Left kidney (tissue), 2 donors: ENCODE results near the gene TDRD9. TPM values are rescaled to one million over a fixed set of nuclear protein-coding genes. Genes with fewer than 3 reads are reported as not detected.
"Not testable (repeated sequence)": the region's sequence is repeated elsewhere in the genome, so short reads cannot be mapped to it uniquely, and the experiment has no call there.

Source experiments
- DNase-seq: peaks from one replicate; pipeline ENCODE4 v3.0.0-alpha.2; 2013
- polyA plus RNA-seq: library from polyadenylated mRNA; unstranded; fragments of 120-200 nt; gene quantifications from one replicate; pipeline ENCODE4 v1.2.1, GENCODE V29; 2013; ENCODE audit not compliant: insufficient read length

Gene TDRD9
- polyA plus RNA-seq, 1 donor, result 7.2 TPM

DNA sequence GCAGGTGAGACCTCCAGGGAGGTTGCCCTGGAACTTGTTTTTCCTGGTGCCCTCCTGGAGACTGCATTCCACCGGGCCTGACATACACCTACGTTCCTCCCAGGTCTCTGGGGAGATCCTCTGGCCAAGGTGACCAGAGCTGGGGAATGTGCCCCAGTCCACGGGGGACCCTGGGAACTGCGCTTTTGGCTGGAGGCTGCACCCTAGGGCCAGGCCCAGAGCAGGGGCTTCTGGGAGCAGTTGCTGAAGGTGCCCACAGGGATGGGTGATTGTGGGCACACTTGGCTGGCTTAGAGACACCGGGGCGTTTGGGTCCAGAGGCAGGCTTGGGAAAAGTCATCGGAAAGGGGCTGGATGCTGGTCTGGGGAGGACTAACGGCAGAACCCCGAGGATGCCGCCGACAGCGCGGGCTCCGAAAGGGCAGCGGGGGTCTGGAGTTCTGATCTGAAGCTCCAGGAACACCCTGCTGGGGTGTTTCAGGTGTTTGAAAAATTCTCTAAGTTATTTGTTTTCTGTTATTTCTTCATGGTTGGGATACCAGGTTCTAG is 36.5 kb upstream of the TDRD9 start:
- DNase-seq, result no peak

DNA sequence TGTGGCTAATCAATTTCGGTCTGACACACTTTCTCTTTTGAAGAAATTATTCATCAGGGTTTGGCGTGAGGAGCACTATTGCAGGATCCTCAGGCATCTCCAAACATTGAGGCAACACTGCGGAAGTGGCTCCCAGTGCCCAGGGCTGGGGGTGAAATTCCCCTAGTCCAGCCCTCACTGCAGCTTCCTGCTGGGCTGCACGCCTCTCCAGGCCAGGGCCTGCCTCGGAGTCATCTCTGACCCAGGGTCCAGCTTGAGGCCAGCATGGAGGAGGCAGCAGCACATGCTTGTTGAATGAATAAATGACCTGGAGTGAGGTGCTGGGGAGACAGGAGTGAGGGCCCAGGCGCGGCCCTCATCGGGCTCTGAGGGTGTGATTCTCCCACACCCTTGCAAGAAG is 36.0 kb upstream of the TDRD9 start:
- no peak for DNase-seq

DNA sequence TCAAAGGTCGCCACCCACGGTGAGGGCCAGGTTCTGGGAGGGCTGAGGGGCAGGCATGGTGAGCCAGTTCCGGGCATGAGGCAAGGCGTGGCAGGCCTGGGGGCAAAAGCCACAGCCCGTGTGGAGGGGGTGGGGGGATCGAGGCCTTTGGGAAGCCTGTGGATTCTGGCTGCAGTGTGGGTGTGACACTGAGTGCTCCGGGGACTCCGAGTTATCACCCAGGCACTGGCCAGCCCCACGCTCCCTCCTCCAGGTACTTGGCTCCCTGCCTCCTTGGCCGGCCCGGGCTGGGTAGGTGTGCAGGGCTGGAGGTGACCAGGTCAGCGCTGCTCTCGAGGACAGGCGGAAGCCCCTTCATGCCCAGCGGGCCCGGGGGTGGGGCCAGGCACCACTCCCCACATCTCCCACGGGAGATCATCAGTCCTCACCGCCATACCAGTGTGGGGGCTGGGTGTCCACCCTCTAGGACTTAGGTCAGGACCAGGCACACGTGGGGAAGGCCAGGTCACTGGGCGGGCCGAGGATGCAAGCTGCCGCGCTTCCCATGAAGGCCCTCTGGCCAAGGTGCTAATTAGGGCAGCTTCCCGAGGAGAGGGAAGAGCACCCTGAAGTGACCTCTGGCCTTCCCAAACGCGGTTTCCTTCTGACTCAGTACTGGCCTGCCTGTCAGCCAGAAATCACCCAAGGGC is 34.1 kb upstream of the TDRD9 start:
- no peak for DNase-seq

GRCh38 chr14:103894723-103895059 is 33.6 kb upstream of the TDRD9 start:
- no peak for DNase-seq

DNA sequence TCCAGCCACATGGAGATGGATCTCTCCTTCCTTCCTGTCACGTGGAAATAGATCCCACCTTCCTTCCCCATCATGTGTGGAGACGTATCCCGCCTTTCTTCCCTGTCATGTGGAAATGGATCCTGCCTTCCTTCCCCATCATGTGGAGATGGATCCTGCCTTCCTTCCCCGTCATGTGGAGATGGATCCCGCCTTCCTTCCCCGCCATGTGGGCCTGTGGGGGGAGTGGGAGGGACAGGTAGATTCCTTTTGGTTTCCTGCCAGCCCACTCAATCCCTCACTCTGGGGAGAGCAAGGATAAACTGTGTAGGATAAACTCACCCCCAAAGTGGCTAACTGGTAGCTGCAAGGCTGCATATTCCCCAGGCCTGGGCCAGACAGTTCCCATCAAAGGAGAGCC is 31.7 kb upstream of the TDRD9 start:
- DNase-seq, result no peak

DNA sequence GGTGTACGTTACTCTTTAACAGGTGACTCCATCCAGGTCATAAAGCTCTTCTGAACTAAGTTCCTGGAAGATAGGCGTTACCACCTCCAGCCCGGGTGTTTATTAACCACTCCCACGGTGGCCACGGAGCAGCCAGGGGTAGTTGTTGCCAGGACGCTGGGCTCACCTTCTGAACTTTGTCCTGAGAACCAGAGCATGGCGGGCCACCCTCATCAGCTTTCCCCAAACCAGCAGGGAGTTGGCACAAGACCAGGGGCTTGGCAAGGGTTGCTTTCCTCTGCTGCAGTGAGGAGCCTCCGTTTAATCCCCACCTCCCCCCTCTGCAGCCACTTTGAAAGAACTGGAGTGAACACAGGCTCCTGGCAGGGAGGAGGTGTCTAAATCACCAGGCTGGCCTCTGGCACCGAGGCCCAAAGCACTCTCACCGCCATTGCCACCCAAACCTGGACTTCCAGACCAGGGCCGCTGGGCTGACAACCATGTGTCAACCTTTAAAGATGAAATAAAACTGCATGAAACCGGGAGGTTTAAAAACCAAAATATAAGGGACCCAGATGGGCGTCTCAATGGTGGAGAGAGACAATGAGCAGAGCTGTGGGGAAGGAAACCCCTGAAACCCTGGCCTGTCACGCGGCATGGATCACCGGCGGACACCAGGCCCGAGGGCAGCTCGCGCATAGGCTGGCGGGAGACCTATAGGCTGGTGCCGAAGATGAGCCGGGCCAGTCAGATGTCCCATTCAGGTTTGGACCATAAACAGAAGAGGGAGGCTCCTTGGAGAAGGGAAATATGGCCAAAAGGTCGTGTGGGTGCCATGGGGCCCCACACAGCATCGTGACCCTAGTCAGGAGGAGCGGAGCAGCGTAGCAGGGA is 30.9 kb upstream of the TDRD9 start:
- DNase-seq, result peak; percentile 44

DNA sequence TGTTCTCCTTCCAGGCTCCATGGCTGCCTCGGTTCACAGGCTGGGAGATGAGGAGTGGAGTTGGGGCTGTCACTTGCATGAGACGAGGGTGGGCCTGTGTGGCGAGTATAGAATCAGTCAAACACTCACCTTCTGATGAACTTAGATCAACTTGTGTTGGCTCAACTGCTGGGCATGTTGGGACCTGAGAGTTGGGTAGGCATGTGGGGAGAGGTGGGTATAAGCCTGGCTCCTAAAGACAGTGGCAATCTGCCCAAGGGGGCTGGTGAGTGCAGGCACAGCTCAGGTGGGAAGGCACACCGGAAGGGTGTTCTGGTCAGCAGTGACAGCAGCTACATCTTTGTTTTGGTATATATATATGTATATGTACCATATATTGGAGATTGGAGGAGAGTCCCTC is 30.1 kb upstream of the TDRD9 start:
- DNase-seq, result no peak

- DNase-seq, result no peak
These were observed 29.5 kb upstream of the TDRD9 start for GRCh38 chr14:103898711-103899110.

DNA sequence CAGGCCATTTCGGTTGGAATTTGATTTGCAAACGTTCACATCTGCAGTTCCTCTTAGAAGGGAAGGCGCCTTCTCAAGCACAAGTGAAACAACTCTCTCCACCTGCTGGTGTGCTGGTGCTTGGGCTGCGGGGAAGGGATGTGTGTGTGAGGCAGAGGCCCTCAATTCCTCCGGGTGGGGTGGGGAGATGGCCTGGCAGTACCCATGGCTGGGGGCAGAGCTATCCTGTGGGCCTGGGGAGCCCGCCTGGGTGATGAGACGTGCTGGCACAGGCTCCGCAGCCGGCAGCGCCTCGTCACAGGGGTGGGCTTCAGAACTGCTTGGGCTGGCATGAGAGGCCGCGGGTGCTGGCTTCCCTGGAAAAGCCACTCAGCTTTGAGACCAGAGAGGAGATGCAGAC is 28.9 kb upstream of the TDRD9 start:
- DNase-seq, result no peak

GRCh38 chr14:103899833-103900232 is 28.4 kb upstream of the TDRD9 start:
- no peak for DNase-seq

GRCh38 chr14:103904493-103905107 is 23.7 kb upstream of the TDRD9 start:
- DNase-seq, result no peak

DNA sequence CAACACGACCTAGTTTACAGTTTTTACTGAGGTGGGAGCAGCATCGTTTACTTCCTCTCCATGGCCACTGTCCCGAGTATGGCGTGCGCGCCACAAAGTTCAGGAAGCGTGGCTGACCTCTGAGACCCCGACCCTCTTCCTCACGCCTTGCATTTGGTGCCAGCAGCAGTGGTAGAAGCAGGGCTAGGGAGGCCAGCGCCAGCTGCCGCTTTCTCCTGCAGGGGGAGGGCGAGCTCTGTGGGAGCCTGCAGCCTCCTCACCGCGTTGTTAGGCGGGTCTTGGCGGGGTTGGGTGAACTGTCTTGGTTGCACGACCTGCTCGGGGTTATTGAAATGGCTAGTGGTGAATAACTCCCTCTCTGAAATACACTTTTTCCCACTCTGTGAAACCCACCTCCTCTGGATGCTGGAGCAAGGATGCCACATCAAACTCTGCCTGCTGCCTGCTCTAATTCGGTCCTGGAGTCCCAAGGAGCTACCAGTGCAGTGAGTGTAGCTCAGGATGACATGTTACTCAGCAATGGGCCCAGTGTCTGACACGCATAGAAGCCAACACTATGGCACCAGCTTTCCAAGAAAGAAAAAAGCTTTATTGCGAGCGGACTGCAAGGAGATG is 22.3 kb upstream of the TDRD9 start:
- DNase-seq, result no peak

GRCh38 chr14:103908580-103908979 is 19.7 kb upstream of the TDRD9 start:
- DNase-seq, result no peak

DNA sequence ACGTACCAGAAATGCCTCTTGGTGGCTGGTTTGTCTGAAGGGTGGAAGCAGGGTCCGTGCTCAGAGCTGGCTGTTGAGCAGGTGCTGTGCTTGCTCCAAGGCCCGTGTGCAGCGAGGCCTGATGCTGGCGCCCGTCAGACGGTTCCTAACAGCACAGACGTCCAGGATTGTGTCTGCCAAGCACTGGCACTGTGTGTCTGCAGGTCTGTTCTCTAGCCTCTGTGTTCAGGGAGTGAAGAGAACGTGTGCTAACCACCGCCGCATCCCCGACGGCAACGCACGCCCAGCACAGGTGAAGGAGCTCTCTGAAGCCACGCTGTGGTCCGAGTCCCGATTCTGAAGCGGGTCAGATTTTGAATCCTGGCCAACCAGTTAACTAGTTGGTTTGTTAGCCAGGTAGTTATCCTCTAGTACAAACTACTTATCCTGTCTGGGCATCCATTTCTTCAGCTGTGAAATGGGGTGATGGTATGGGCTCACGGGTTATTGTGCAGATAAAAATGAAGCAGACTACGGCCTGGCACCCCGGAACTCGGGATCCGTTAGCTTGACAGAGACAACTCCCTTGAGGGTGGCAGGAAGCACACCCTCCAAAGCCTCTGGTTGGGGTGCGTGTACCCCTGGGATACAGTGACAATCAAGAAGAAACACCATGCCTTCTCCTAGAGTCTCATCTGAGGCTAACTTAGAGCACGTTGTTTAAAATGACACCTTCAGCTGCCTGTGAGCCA is 18.6 kb upstream of the TDRD9 start:
- DNase-seq, result no peak

GRCh38 chr14:103910262-103910935 is 17.9 kb upstream of the TDRD9 start:
- DNase-seq, result peak; percentile 87

GRCh38 chr14:103910984-103911383 is 17.3 kb upstream of the TDRD9 start:
- DNase-seq, result no peak

GRCh38 chr14:103915616-103916015 is 12.6 kb upstream of the TDRD9 start:
- no peak for DNase-seq

DNA sequence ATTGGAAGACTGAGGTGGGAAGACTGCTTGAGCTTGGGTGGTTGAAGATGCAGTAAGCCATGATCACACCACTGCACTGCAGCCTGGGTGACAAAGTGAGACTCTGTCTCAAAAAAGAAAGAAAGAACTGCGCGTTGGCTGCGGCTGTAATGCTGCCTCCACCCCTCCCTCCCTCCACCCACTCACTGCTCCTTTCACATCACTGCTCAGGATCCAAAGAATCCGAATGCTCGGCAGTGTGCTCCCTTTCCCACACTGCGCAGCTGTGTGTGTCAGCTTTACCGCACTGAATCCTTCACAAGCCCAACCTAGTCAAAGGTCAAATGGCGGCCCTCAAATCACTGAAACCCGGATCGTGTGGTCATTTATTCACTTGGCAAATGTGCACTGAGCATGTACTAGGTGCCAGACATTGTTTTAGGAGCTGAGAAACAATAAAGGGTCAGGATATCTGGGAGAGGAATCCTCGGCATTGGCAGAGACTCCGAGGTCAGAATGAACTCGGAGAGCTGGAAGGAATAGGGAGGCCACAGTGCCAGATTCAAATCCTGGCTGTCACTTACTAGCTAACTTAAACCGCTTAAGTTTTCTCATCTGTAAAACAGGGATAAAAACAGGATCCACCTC is 11.5 kb upstream of the TDRD9 start:
- DNase-seq, result no peak

DNA sequence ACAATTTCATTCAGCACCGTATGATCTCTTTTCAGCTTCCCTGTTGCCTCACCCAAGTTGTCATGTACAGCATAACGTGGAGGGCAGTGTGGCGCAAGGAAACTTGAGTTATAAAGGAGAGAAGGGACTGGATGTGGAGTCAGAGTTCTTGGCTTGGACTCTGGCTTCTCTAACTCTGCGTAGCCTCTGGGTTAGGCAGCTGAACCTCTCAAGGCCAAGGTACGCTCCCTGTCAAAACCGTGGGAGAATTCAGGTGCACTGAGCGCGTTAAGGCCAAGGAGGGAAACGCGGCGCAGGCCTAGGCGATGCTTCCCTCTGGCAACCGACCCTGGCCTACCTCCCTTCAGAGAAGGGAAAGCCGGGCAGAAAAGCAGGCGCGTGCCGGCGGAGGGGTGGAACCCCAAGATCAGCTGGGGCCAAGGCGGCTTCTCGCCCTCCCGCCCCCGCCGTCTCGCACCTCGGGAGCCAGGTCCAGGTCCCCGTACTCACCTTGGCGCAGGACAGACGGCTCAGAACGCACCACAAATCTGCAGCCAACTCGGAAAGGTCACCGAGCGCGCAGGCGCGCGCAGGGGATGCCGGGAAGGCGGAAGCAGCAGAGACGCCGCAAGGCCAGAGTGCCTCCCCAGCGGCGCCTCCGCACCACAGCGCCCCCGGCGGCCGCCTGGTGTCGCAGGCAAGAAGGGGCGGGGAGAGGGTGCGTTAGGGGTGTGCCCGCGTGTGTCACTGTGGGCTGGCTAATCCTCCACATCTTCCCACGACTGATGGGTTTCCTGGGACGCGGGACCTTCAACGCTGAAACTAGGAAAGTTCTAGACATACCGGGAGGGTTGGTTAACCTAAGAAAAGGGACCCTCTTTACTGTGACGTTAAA is 7.0 kb upstream of the TDRD9 start:
- peak; percentile 91 for DNase-seq

- DNase-seq, result not testable (repeated sequence)
These were observed 6.4 kb upstream of the TDRD9 start for GRCh38 chr14:103921855-103922200.
